ENCODE results near the gene DCUN1D3.

DNA sequence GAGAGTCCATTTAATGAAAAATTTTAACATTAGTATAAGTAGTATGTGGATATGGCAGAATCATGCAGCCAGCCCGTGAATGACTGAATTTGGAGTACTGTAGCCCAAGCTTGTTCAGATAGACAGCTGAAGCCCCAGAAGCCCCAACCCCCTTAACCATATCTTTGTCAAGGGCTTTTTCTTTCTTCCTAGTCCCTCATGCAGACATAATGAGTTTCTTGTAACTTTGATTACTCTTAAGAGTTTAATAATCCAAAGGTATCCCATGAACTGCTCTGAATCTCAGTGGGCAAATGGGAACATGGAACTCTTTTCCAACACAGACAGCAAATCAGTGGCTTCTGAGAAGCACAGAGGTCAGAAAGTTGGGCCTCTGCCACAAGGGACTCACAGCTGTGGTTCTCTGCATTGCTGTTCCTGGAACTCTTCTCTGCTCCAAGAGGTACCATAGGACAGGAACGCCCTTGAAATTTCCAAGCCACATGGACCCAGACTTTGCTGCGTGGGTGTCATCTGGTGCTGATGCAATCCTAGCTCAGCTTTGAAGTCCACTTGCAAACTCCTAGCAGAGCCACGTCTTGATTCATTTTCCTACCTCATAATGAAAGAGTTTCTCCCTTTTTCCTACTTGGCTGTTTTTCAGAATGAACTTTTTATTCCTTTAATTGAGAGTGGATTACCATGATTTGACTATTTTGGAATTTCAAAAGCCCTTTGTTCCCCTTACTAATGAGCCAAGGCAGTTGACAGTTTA is 18.5 kb upstream of the DCUN1D3 start:
- TF ChIP-seq, protein P1, sequence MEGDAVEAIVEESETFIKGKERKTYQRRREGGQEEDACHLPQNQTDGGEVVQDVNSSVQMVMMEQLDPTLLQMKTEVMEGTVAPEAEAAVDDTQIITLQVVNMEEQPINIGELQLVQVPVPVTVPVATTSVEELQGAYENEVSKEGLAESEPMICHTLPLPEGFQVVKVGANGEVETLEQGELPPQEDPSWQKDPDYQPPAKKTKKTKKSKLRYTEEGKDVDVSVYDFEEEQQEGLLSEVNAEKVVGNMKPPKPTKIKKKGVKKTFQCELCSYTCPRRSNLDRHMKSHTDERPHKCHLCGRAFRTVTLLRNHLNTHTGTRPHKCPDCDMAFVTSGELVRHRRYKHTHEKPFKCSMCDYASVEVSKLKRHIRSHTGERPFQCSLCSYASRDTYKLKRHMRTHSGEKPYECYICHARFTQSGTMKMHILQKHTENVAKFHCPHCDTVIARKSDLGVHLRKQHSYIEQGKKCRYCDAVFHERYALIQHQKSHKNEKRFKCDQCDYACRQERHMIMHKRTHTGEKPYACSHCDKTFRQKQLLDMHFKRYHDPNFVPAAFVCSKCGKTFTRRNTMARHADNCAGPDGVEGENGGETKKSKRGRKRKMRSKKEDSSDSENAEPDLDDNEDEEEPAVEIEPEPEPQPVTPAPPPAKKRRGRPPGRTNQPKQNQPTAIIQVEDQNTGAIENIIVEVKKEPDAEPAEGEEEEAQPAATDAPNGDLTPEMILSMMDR (IDR thresholded peaks at IDR 0.05) = no peak
- TF ChIP-seq POLR2A (IDR thresholded peaks at IDR 0.05) = no peak

All from testis (tissue), 2 donors.